Measurements from ENCODE around the gene TMEM132D. TPM values are rescaled to one million over a fixed set of nuclear protein-coding genes. Genes with fewer than 3 reads are reported as not detected.

TMEM132D gene
- total and polyA plus RNA-seq, 2 of the 4 experiments (the other 2 are of a cell fraction), result not detected

DNA sequence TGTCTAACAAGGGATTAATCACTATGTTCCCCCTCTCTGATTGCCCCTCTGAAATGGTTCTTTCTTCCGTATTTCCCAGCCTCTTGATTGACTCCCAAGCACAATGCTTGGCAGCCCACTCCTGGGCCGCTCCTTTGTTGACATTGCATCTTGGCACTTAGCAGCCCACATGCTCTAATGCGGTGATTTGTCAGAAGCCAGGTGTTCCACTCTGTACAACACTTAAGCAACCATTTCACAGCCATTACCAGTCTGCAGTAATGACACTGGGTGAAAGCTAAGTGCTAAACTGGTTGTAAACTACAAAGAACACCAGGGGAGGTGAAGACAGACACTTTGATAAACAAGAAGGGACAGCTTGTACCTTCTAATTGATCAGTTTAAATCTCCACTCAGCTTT lies 353.5 kb downstream of the TMEM132D start:
- ATAC-seq (ENCODE audit: low read depth) (no peak), DNase-seq (no peak)
- Histone ChIP-seq H3K27ac (ENCODE audit: insufficient read depth, low read length) (no peak overlapping the region), H3K56ac (ENCODE audit: extremely low read depth, insufficient read depth, low read length) (no peak overlapping the region), H3K9me1 (ENCODE audit: insufficient read depth, low read length) (no peaks in the 10 kb centered on the region), H2AFZ (replicated peaks; ENCODE audit: low read length, poor library complexity) (no peak overlapping the region), H3K18ac (ENCODE audit: low read depth, low read length) (no peak overlapping the region), H2BK120ac (ENCODE audit: low read depth, low read length) (no peak overlapping the region), H3K4me1 (ENCODE audit: control insufficient read depth, insufficient read depth, low read length) (no peaks in the 10 kb centered on the region), H2BK15ac (ENCODE audit: low read depth, low read length) (no peak overlapping the region), H3K36me3 (ENCODE audit: control insufficient read depth, insufficient read depth, low read length) (no peaks in the 10 kb centered on the region), H2BK5ac (ENCODE audit: low read depth, low read length, poor library complexity, severe bottlenecking) (no peak overlapping the region), H4K5ac (ENCODE audit: low read depth, low read length) (no peak overlapping the region), H2BK20ac (ENCODE audit: low read depth, low read length) (no peak overlapping the region), H3K4me2 (ENCODE audit: low read depth, low read length) (no peak overlapping the region), H3K4me3 (ENCODE audit: insufficient read depth, low read depth, low read length) (no peak overlapping the region), H2AK5ac (ENCODE audit: low read depth, low read length) (no peak overlapping the region), H3K27me3 (ENCODE audit: control insufficient read depth, insufficient read depth, low read length) (no peaks in the 10 kb centered on the region), H4K8ac (ENCODE audit: low read depth in 2 of 2, low read length in 2 of 2) (no peak overlapping the region), H3K79me1 (ENCODE audit: low read depth in 1 of 2, low read length in 2 of 2) (no peaks in the 10 kb centered on the region), H4K91ac (ENCODE audit: insufficient read depth, low read depth, low read length) (no peak overlapping the region), H3K9me3 (ENCODE audit: control insufficient read depth, insufficient read depth, low read length) (peaks cover 32% of the 10 kb centered on the region), H3K23ac (ENCODE audit: low read depth, low read length) (no peak overlapping the region), H3K4ac (ENCODE audit: low read depth, low read length) (no peak overlapping the region), H4K20me1 (ENCODE audit: insufficient read depth, low read length) (no peaks in the 10 kb centered on the region), H3K9ac (ENCODE audit: low read depth, low read length) (no peak overlapping the region), H3K14ac (replicated peaks; ENCODE audit: low read depth, low read length) (no peak overlapping the region), H2AK9ac (replicated peaks; ENCODE audit: low read depth, low read length, poor library complexity) (no peak overlapping the region)
- intact Hi-C loops (cut with micrococcal nuclease), result no loop called here
- ChIA-PET CTCF (no interaction called here), POLR2A (ENCODE audit: unreplicated experiment) (no interaction called here)
- BruUV-seq (replicated peaks), result no TSS peak
- dilution Hi-C loops (cut with HindIII; ENCODE audit: low sequenced_read_pairs, unreplicated experiment), result no loop called here
- TF ChIP-seq, protein P1, sequence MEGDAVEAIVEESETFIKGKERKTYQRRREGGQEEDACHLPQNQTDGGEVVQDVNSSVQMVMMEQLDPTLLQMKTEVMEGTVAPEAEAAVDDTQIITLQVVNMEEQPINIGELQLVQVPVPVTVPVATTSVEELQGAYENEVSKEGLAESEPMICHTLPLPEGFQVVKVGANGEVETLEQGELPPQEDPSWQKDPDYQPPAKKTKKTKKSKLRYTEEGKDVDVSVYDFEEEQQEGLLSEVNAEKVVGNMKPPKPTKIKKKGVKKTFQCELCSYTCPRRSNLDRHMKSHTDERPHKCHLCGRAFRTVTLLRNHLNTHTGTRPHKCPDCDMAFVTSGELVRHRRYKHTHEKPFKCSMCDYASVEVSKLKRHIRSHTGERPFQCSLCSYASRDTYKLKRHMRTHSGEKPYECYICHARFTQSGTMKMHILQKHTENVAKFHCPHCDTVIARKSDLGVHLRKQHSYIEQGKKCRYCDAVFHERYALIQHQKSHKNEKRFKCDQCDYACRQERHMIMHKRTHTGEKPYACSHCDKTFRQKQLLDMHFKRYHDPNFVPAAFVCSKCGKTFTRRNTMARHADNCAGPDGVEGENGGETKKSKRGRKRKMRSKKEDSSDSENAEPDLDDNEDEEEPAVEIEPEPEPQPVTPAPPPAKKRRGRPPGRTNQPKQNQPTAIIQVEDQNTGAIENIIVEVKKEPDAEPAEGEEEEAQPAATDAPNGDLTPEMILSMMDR (conservative IDR thresholded peaks at IDR 0.05; ENCODE audit: low read depth, low read length), result no peak
- 0% methylated on average over 2 of the region's 3 CpGs; no CpG with 5 or more reads in 1 of the 2 experiments for WGBS, 2 experiments (ENCODE audit: extremely low coverage in 2 of 2, insufficient read length in 1 of 2)
- in situ Hi-C loops (cut with MboI; ENCODE audit: low sequenced_read_pairs), result no loop called here
